Fibroblast of pulmonary artery (primary cell): Measurements from ENCODE around the gene CBX8.

Experiments
- DNase-seq: peaks from one replicate; pipeline ENCODE4 v3.0.0-alpha.2; 2010; ENCODE audit warnings: low read depth
- H3K4me3 ChIP-seq: replicated peaks from 2 replicates; pipeline ENCODE4 v1.5.1; 2011; ENCODE audit warnings: low read depth, mild to moderate bottlenecking, control low read depth, low read length, moderate library complexity
- CTCF ChIP-seq: IDR thresholded peaks from 2 replicates; pipeline ENCODE4 v1.5.1; 2011; ENCODE audit warnings: mild to moderate bottlenecking, control low read depth, low read length, inconsistent platforms; ENCODE audit errors: missing control alignments

Gene CBX8

GRCh38 chr17:79808763-79809529 is 12.1 kb upstream of the CBX8 start:
- no peak overlapping the region for H3K4me3 ChIP-seq
- peak; percentile 61 for DNase-seq
- TF ChIP-seq CTCF, result peak; percentile 39

- DNase-seq, result no peak
- TF ChIP-seq CTCF, result no peak
- no peak overlapping the region for H3K4me3 ChIP-seq
These were observed 10.2 kb upstream of the CBX8 start for GRCh38 chr17:79806863-79807720.

- DNase-seq, result no peak
- no peak for TF ChIP-seq CTCF
- no peak overlapping the region for H3K4me3 ChIP-seq
These were observed 9.5 kb upstream of the CBX8 start for GRCh38 chr17:79806446-79806760.

DNA sequence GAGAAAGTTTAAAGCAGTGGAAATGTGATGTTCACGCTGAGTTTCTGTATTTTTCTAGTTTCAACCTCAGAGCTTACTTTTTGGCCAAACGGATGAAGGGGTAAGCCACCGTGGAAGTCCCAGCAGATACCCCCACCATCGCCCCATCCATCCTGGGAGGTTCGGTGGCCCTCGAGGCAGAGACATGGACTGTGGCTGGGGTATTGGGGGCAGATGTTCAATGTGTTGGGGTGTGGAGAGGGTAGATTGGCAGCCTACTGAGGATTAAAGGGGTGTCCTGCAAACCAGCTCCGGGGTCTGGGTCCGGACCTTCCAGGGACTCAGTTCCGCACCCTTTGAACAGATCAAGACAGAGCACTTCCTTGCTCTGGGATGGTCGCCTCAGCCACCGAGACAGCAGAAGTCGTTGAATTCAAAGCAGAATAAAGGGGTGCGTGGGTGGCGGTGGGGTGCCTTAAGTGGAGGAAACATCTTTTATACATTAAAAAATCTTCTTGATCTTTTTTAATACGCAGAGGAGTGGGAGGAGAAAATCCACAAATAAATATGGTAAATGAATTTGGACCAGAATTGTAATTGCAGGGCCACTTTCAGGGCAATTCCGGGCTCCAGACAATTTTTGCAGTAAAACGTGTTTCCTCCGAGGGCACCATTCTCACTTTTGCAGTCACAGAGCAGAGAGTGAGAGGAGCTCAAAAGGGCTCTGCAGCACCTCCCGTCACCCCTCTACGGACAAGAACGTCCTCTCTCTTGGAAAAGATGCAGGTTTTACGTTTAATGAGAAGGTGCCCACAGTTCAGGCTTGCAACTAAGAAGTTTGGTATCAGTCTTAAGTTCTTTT is 8.2 kb upstream of the CBX8 start:
- no peak overlapping the region for H3K4me3 ChIP-seq
- DNase-seq, result no peak
- no peak for TF ChIP-seq CTCF

- TF ChIP-seq CTCF, result no peak
- no peak for DNase-seq
- H3K4me3 ChIP-seq, result no peak overlapping the region
These were observed 7.3 kb upstream of the CBX8 start for GRCh38 chr17:79803997-79804855.

- TF ChIP-seq CTCF, result no peak
- no peak overlapping the region for H3K4me3 ChIP-seq
- DNase-seq, result no peak
These were observed 6.6 kb upstream of the CBX8 start for GRCh38 chr17:79803421-79803996.
